Loucy (cell line): Measurements from ENCODE around the gene KIAA2012.

Experiments used
- H2AFZ ChIP-seq: fragments of 200-600 bp; sonication (generic); 2 replicates; pipeline ENCODE4 v1.6.0; 2016; ENCODE audit warnings: antibody characterized with exemption, mild to moderate bottlenecking, low read length, moderate library complexity
- H3F3A ChIP-seq: fragments of 200-600 bp; 2 replicates; pipeline ENCODE4 v1.6.0; 2016; ENCODE audit warnings: antibody characterized with exemption, low read depth, mild to moderate bottlenecking
- H3K27me3 ChIP-seq: fragments of 200-600 bp; sonication (generic); 2 replicates; pipeline ENCODE4 v1.6.1; 2014; ENCODE audit warnings: low read length, mild to moderate bottlenecking; ENCODE audit not compliant: insufficient read depth, poor library complexity, severe bottlenecking
- H3K36me3 ChIP-seq: fragments of 200-600 bp; sonication (generic); 2 replicates; pipeline ENCODE4 v1.6.1; 2016; ENCODE audit warnings: low read length; ENCODE audit not compliant: insufficient read depth
- H3K4me1 ChIP-seq: fragments of 200-600 bp; sonication (generic); 2 replicates; pipeline ENCODE4 v1.5.1; 2014; ENCODE audit warnings: low read length, mild to moderate bottlenecking; ENCODE audit not compliant: insufficient read depth, poor library complexity, severe bottlenecking
- H3K4me2 ChIP-seq: fragments of 200-600 bp; sonication (generic); 2 replicates; pipeline ENCODE4 v1.6.0; 2014; ENCODE audit warnings: antibody characterized with exemption, low read length, low read depth, mild to moderate bottlenecking; ENCODE audit not compliant: poor library complexity, severe bottlenecking
- H3K4me3 ChIP-seq: fragments of 200-600 bp; sonication (generic); 2 replicates; pipeline ENCODE4 v1.5.1; 2014; ENCODE audit warnings: low read length, mild to moderate bottlenecking, mixed read lengths; ENCODE audit not compliant: poor library complexity, severe bottlenecking
- H3K79me2 ChIP-seq: fragments of 200-600 bp; sonication (generic); 2 replicates; pipeline ENCODE4 v1.6.1; 2014; ENCODE audit warnings: low read length; ENCODE audit not compliant: insufficient read depth
- H3K9ac ChIP-seq: fragments of 200-600 bp; sonication (generic); 2 replicates; pipeline ENCODE4 v1.6.0; 2014; ENCODE audit warnings: mild to moderate bottlenecking, low read depth, low read length, moderate library complexity; ENCODE audit not compliant: poor library complexity, severe bottlenecking
- H3K9me2 ChIP-seq: fragments of 200-600 bp; sonication (generic); replicated peaks from 2 replicates; pipeline ENCODE4 v1.6.1; 2016; ENCODE audit warnings: low read depth, low read length, mixed read lengths
- H3K9me3 ChIP-seq: fragments of 200-600 bp; sonication (generic); 2 replicates; pipeline ENCODE4 v1.6.1; 2014; ENCODE audit warnings: mild to moderate bottlenecking, antibody characterized with exemption, low read length, low read depth; ENCODE audit not compliant: insufficient read depth
- H4K20me1 ChIP-seq: fragments of 200-600 bp; sonication (generic); 2 replicates; pipeline ENCODE4 v1.6.0; 2014; ENCODE audit warnings: antibody characterized with exemption, low read length, mild to moderate bottlenecking; ENCODE audit not compliant: insufficient read depth, poor library complexity, severe bottlenecking
- EZH2phosphoT487 ChIP-seq: fragments of 200-600 bp; IDR thresholded peaks from 2 replicates; pipeline ENCODE4 v1.6.1; 2018; ENCODE audit warnings: antibody characterized with exemption, mild to moderate bottlenecking, moderate library complexity, borderline replicate concordance
- TF ChIP-seq, protein P1 (sequence below): fragments of 200-600 bp; sonication (generic); conservative IDR thresholded peaks from 2 replicates; pipeline ENCODE4 v1.5.1; 2014; ENCODE audit warnings: mild to moderate bottlenecking, antibody characterized with exemption, low read length

Gene KIAA2012

DNA sequence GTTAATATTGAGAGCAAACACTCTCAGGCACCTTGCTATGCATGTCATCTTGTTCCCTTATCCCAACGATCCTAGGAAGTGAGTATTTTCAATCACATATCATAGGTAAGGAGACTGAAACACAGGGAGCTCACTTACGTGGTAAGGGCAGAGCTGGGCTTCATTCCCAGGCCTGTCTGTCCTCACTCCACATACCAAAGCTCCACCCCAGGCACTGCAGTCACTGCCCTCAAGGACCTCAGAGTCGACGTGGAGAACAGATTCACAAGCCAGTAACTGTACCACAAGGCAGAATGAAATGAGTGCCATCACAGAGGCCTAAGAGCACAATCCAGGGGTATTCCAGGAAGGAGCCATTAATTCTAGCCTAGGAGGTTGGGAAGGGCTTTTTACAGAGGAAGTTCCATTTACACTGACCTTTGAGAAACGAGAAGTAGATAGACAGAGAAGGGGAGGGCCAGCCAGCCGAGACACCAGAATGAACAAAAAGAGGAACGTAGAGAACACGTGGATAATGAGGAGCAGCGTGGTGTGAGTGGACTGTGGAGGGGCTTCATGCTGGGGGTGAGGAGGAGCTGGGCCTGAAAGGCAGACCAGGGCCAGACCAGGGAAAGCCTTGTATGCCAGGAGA is 48.6 kb downstream of the KIAA2012 start:
- Histone ChIP-seq H3K79me2 (no peaks in the 10 kb centered on the region), H2AFZ (no peak overlapping the region), H3F3A (no peaks in the 10 kb centered on the region), H3K4me2 (no peak overlapping the region), H3K4me1 (no peaks in the 10 kb centered on the region), H3K9me3 (no peaks in the 10 kb centered on the region), H3K9ac (no peak overlapping the region), H3K9me2 (no peaks in the 10 kb centered on the region), H3K36me3 (no peaks in the 10 kb centered on the region), H3K27me3 (no peaks in the 10 kb centered on the region), H4K20me1 (no peaks in the 10 kb centered on the region), H3K4me3 (no peak overlapping the region)
- no peak for TF ChIP-seq EZH2phosphoT487
- TF ChIP-seq, protein P1, sequence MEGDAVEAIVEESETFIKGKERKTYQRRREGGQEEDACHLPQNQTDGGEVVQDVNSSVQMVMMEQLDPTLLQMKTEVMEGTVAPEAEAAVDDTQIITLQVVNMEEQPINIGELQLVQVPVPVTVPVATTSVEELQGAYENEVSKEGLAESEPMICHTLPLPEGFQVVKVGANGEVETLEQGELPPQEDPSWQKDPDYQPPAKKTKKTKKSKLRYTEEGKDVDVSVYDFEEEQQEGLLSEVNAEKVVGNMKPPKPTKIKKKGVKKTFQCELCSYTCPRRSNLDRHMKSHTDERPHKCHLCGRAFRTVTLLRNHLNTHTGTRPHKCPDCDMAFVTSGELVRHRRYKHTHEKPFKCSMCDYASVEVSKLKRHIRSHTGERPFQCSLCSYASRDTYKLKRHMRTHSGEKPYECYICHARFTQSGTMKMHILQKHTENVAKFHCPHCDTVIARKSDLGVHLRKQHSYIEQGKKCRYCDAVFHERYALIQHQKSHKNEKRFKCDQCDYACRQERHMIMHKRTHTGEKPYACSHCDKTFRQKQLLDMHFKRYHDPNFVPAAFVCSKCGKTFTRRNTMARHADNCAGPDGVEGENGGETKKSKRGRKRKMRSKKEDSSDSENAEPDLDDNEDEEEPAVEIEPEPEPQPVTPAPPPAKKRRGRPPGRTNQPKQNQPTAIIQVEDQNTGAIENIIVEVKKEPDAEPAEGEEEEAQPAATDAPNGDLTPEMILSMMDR, result no peak

DNA sequence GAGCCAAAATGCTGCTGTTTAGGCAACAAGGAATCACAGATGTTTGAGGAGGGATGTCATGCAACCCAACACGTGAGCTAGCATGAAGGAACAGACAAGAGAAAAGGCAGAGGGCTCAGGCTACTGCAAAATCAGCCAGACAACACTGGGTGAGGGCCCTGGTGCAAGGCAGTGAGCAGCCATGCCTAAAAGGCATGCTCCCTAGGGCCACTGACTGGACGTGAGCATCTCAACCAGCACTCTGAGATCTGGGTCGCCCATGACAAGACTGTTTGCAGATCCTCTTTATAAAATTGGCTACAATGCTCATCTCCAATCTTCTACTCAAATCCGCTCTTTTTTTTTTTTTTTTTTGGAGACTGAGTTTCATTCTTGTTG is 49.1 kb downstream of the KIAA2012 start:
- no peaks in the 10 kb centered on the region for H3K36me3 ChIP-seq
- H3K9me3 ChIP-seq, result no peaks in the 10 kb centered on the region
- H3K9me2 ChIP-seq, result no peaks in the 10 kb centered on the region
- H2AFZ ChIP-seq, result no peak overlapping the region
- H3K4me1 ChIP-seq, result no peaks in the 10 kb centered on the region
- H3K9ac ChIP-seq, result no peak overlapping the region
- H3K79me2 ChIP-seq, result no peaks in the 10 kb centered on the region
- no peak overlapping the region for H3K4me3 ChIP-seq
- H4K20me1 ChIP-seq, result no peaks in the 10 kb centered on the region
- TF ChIP-seq, protein P1, result no peak
- TF ChIP-seq EZH2phosphoT487, result no peak
- H3K27me3 ChIP-seq, result no peaks in the 10 kb centered on the region
- no peaks in the 10 kb centered on the region for H3F3A ChIP-seq
- no peak overlapping the region for H3K4me2 ChIP-seq

DNA sequence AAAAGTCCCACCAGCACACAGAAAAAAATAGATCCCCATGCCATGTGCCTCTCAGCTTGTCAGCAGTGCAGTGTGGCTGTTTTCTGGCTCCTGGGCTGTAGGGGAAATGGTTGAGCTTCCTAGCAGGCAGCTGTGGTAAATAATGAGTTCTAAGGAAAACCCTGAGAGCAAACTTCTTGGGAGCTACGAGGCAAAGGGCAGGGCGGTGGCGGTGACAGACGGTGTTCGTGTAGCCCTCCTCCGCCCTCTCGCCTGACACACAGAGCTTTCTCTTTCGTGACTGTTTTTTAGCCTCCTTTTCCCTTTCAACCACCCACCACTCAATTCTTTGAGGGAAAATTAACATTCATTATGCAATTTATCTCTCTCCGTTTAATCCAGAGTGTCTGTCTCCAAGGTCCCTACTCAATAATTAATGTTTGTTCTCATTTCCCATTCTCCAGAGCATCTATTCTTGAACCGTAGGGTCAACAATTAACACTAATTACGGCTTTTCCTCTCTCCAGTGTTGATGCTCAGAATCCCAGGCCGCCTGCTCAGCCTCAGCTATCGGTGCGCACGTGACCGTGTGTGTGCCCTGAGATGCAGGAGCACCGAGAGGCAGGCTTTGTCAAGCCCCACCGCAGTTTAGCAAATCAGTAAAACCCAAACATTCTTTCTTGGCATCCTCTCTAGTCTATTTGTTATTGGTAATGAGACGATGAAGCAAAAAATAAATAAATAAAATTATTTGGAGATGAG is 50.1 kb downstream of the KIAA2012 start:
- Histone ChIP-seq H3K9ac (no peak overlapping the region), H3K4me3 (no peak overlapping the region), H3F3A (no peaks in the 10 kb centered on the region), H3K27me3 (no peaks in the 10 kb centered on the region), H4K20me1 (no peaks in the 10 kb centered on the region), H3K4me1 (no peaks in the 10 kb centered on the region), H2AFZ (no peak overlapping the region), H3K36me3 (no peaks in the 10 kb centered on the region), H3K79me2 (no peaks in the 10 kb centered on the region), H3K9me3 (no peaks in the 10 kb centered on the region), H3K9me2 (no peaks in the 10 kb centered on the region), H3K4me2 (no peak overlapping the region)
- no peak for TF ChIP-seq EZH2phosphoT487
- TF ChIP-seq, protein P1, result no peak
